OCI-LY1 (cell line): ENCODE results near the gene ST6GALNAC6.

Experiments used
- H2AFZ ChIP-seq: fragments of 200-600 bp; sonication (generic), shearing (Covaris generic); 2 replicates; pipeline ENCODE4 v1.6.0; 2014; ENCODE audit warnings: antibody characterized with exemption, mild to moderate bottlenecking, low read length
- H3F3A ChIP-seq: fragments of 200-600 bp; sonication (generic), shearing (Covaris generic); 2 replicates; pipeline ENCODE4 v1.6.0; 2014; ENCODE audit warnings: mild to moderate bottlenecking, antibody characterized with exemption, low read length, moderate library complexity; ENCODE audit not compliant: insufficient read depth
- H3K27ac ChIP-seq: fragments of 200-600 bp; sonication (generic); 2 replicates; pipeline ENCODE4 v1.5.1; 2014; ENCODE audit warnings: low read length, mixed run types, mild to moderate bottlenecking, low read depth; ENCODE audit not compliant: poor library complexity, severe bottlenecking
- H3K27me3 ChIP-seq: fragments of 200-600 bp; sonication (generic); 2 replicates; pipeline ENCODE4 v1.6.0; 2014; ENCODE audit warnings: antibody characterized with exemption, mild to moderate bottlenecking, low read length, moderate library complexity; ENCODE audit not compliant: insufficient read depth
- H3K36me3 ChIP-seq: fragments of 200-600 bp; sonication (generic); 2 replicates; pipeline ENCODE4 v1.6.1; 2014; ENCODE audit warnings: mild to moderate bottlenecking, antibody characterized with exemption, low read length, moderate library complexity, mixed read lengths; ENCODE audit not compliant: insufficient read depth
- H3K4me1 ChIP-seq: fragments of 200-600 bp; sonication (generic); 2 replicates; pipeline ENCODE4 v1.5.1; 2014; ENCODE audit warnings: mild to moderate bottlenecking, low read length, moderate library complexity; ENCODE audit not compliant: insufficient read depth, severe bottlenecking
- H3K4me2 ChIP-seq: fragments of 200-600 bp; sonication (generic), shearing (Covaris generic); 2 replicates; pipeline ENCODE4 v1.6.1; 2014; ENCODE audit warnings: low read length
- H3K4me3 ChIP-seq: fragments of 200-600 bp; sonication (generic); 2 replicates; pipeline ENCODE4 v1.5.1; 2014; ENCODE audit warnings: low read length, low read depth, mild to moderate bottlenecking, mixed read lengths; ENCODE audit not compliant: poor library complexity, severe bottlenecking
- H3K79me2 ChIP-seq: fragments of 200-600 bp; shearing (Covaris generic); 2 replicates; pipeline ENCODE4 v1.6.1; 2016; ENCODE audit warnings: mixed run types, low read length, mixed read lengths; ENCODE audit not compliant: insufficient read depth
- H3K9ac ChIP-seq: fragments of 200-600 bp; sonication (generic), shearing (Covaris generic); 2 replicates; pipeline ENCODE4 v1.6.1; 2014; ENCODE audit warnings: mild to moderate bottlenecking, low read length, mixed read lengths
- H3K9me2 ChIP-seq: fragments of 200-600 bp; sonication (generic), shearing (Covaris generic); 2 replicates; pipeline ENCODE4 v1.6.1; 2014; ENCODE audit warnings: low read depth, mild to moderate bottlenecking, low read length, mixed read lengths
- H3K9me3 ChIP-seq: fragments of 200-600 bp; shearing (Covaris generic); 2 replicates; pipeline ENCODE4 v1.6.1; 2014; ENCODE audit warnings: low read length, mixed read lengths
- H4K20me1 ChIP-seq: fragments of 200-600 bp; sonication (generic), shearing (Covaris generic); 2 replicates; pipeline ENCODE4 v1.6.0; 2016; ENCODE audit warnings: mild to moderate bottlenecking, low read length; ENCODE audit not compliant: insufficient read depth
- CTCF ChIP-seq: fragments of 200-600 bp; sonication (generic), shearing (Covaris generic); IDR thresholded peaks from 2 replicates; pipeline ENCODE4 v1.5.1; 2017; ENCODE audit warnings: mild to moderate bottlenecking, antibody characterized with exemption, low read length, moderate library complexity, mixed read lengths
- EZH2 ChIP-seq: fragments of 200-600 bp; sonication (generic), shearing (Covaris generic); IDR thresholded peaks from 2 replicates; pipeline ENCODE4 v1.8.0; 2017; ENCODE audit warnings: borderline replicate concordance, mixed run types, mild to moderate bottlenecking, antibody characterized with exemption, low read length, moderate library complexity, mixed read lengths

ST6GALNAC6 gene

GRCh38 chr9:127936347-127936852 is 37.0 kb upstream of the ST6GALNAC6 start:
- Histone ChIP-seq H3K36me3 (peaks cover 40% of the 10 kb centered on the region), H3F3A (no peaks in the 10 kb centered on the region), H3K79me2 (no peaks in the 10 kb centered on the region), H4K20me1 (no peaks in the 10 kb centered on the region), H3K27me3 (no peaks in the 10 kb centered on the region), H3K27ac (no peak overlapping the region), H3K9ac (peak overlapping the region; percentile 78), H3K9me3 (no peaks in the 10 kb centered on the region), H3K9me2 (no peaks in the 10 kb centered on the region), H3K4me2 (peak overlapping the region; percentile 77), H2AFZ (no peak overlapping the region), H3K4me1 (peaks cover 33% of the 10 kb centered on the region), H3K4me3 (peak overlapping the region; percentile 75)
- TF ChIP-seq EZH2: no peak
- no peak for TF ChIP-seq CTCF

GRCh38 chr9:127935765-127936221 is 36.4 kb upstream of the ST6GALNAC6 start:
- Histone ChIP-seq H3K79me2 (no peaks in the 10 kb centered on the region), H3K9ac (peak overlapping the region; percentile 78), H3K36me3 (peaks cover 34% of the 10 kb centered on the region), H3K4me3 (peak overlapping the region; percentile 75), H2AFZ (no peak overlapping the region), H3K27me3 (no peaks in the 10 kb centered on the region), H3K4me1 (peaks cover 39% of the 10 kb centered on the region), H3K9me2 (no peaks in the 10 kb centered on the region), H3K4me2 (peak overlapping the region; percentile 77), H3K27ac (no peak overlapping the region), H4K20me1 (no peaks in the 10 kb centered on the region), H3K9me3 (no peaks in the 10 kb centered on the region), H3F3A (no peaks in the 10 kb centered on the region)
- TF ChIP-seq CTCF (no peak), EZH2 (no peak)

GRCh38 chr9:127934986-127935385 is 35.6 kb upstream of the ST6GALNAC6 start:
- H3K4me3 ChIP-seq: no peak overlapping the region
- H3K27ac ChIP-seq: no peak overlapping the region
- peaks cover 27% of the 10 kb centered on the region for H3K36me3 ChIP-seq
- H3K9me3 ChIP-seq: no peaks in the 10 kb centered on the region
- H3K9me2 ChIP-seq: no peaks in the 10 kb centered on the region
- H3K9ac ChIP-seq: no peak overlapping the region
- H2AFZ ChIP-seq: no peak overlapping the region
- no peak for TF ChIP-seq EZH2
- no peak for TF ChIP-seq CTCF
- no peaks in the 10 kb centered on the region for H4K20me1 ChIP-seq
- H3K79me2 ChIP-seq: no peaks in the 10 kb centered on the region
- no peaks in the 10 kb centered on the region for H3F3A ChIP-seq
- no peaks in the 10 kb centered on the region for H3K27me3 ChIP-seq
- no peak overlapping the region for H3K4me2 ChIP-seq
- H3K4me1 ChIP-seq: peaks cover 46% of the 10 kb centered on the region
